Activated T-cell treated with anti-CD3 and anti-CD28 coated beads for 48 hours (primary cell): ENCODE results near the gene LSS.
A peak's percentile ranks its signal among the peaks of the same experiment; 100 is the strongest.
"Not testable (repeated sequence)": the region's sequence is repeated elsewhere in the genome, so short reads cannot be mapped to it uniquely, and the experiment has no call there.

Experiments
- DNase-seq: peaks from one replicate; pipeline ENCODE4 v3.0.0-alpha.2; 2020; ENCODE audit warnings: low read depth

LSS gene

GRCh38 chr21:46152927-46153246 is 75.7 kb downstream of the LSS start:
- no peak for DNase-seq

- DNase-seq, result no peak
These were observed 76.3 kb downstream of the LSS start for GRCh38 chr21:46151989-46152926.

- DNase-seq, result no peak
These were observed 77.1 kb downstream of the LSS start for GRCh38 chr21:46151261-46151988.

- no peak for DNase-seq
These were observed 78.0 kb downstream of the LSS start for GRCh38 chr21:46150491-46151121.

GRCh38 chr21:46150073-46150472 is 78.5 kb downstream of the LSS start:
- DNase-seq, result no peak

- DNase-seq, result no peak
These were observed 79.2 kb downstream of the LSS start for GRCh38 chr21:46149205-46149901.

GRCh38 chr21:46148106-46148505 is 80.5 kb downstream of the LSS start:
- no peak for DNase-seq

- peak; percentile 45 for DNase-seq
These were observed 81.1 kb downstream of the LSS start for GRCh38 chr21:46147429-46147828.

- DNase-seq, result no peak
These were observed 81.7 kb downstream of the LSS start for GRCh38 chr21:46146856-46147255.

- no peak for DNase-seq
These were observed 82.5 kb downstream of the LSS start for GRCh38 chr21:46145840-46146691.

GRCh38 chr21:46145159-46145839 is 83.3 kb downstream of the LSS start:
- no peak for DNase-seq

GRCh38 chr21:46144464-46145070 is 84.0 kb downstream of the LSS start:
- no peak for DNase-seq

GRCh38 chr21:46142582-46143473 is 85.7 kb downstream of the LSS start:
- DNase-seq, result no peak

GRCh38 chr21:46141767-46142581 is 86.6 kb downstream of the LSS start:
- no peak for DNase-seq

GRCh38 chr21:46140352-46141003 is 88.1 kb downstream of the LSS start:
- DNase-seq, result not testable (repeated sequence)

GRCh38 chr21:46139686-46140085 is 88.9 kb downstream of the LSS start:
- no peak for DNase-seq

- no peak for DNase-seq
These were observed 90.1 kb downstream of the LSS start for GRCh38 chr21:46138383-46138970.
